ENCODE data around the gene CLDN6.

Gene CLDN6

DNA sequence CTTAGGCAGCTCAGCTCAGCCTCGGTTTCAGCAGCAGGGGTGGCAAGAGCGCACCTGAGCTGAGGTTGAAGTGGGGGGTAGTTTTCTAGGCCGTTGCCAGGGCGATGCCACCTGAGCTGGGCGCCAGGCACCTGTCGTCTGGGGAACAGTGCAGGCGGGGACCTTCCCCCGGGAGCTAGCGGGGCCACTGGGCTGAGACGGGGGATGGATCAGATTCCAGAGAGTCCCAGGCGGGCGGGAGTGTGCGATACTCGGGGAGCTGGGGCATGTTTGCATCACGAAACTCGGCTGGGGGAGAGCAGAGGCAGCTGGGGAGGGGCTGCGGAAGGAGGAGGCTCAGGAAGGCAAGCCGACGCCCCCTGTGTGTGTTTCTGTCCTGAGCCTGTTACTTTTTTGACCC lies 5.7 kb downstream of the CLDN6 start:
- no peak for DNase-seq

- DNase-seq, result no peak
Measured at GRCh38 chr16:3010510-3010909, 7.5 kb downstream of the CLDN6 start.

- no peak for DNase-seq
Measured at GRCh38 chr16:3009568-3010390, 8.2 kb downstream of the CLDN6 start.

GRCh38 chr16:3008690-3009037 lies 9.3 kb downstream of the CLDN6 start:
- no peak for DNase-seq

DNA sequence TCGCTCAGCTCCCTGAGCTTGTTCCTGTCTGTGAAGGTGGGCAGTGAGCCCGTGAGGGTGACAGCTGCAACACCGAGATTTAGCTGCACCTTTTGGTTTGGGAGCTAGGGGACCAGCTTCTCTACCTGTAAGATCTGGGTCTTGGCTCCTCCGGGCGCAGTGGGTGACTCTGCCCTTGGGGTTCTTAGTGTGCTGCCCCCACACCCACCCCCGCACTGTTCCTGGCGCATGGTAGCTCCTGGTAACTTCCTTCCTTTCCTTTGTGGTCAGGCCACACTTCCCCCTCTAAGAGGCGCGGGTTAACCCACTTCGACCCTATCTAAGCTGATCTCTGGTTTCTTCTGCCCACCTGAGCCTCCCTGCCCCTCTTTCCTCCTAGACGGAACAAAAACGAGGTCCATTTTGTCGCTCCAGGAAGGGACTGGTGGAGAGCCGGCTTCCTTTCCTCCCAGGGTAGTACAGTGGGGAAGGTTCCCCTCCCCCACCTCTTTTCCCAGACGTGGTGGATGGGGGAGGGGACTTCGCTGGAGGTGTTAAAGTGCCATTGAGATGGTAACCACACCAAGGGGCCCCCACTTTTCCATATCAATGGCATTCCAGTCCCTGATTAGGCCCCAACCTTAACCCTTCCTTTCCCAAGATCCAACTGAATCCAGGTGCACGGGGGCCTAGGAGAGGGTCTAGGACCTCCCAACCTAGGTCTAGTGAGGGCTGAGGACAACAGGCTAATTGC lies 9.9 kb downstream of the CLDN6 start:
- DNase-seq, result no peak

DNA sequence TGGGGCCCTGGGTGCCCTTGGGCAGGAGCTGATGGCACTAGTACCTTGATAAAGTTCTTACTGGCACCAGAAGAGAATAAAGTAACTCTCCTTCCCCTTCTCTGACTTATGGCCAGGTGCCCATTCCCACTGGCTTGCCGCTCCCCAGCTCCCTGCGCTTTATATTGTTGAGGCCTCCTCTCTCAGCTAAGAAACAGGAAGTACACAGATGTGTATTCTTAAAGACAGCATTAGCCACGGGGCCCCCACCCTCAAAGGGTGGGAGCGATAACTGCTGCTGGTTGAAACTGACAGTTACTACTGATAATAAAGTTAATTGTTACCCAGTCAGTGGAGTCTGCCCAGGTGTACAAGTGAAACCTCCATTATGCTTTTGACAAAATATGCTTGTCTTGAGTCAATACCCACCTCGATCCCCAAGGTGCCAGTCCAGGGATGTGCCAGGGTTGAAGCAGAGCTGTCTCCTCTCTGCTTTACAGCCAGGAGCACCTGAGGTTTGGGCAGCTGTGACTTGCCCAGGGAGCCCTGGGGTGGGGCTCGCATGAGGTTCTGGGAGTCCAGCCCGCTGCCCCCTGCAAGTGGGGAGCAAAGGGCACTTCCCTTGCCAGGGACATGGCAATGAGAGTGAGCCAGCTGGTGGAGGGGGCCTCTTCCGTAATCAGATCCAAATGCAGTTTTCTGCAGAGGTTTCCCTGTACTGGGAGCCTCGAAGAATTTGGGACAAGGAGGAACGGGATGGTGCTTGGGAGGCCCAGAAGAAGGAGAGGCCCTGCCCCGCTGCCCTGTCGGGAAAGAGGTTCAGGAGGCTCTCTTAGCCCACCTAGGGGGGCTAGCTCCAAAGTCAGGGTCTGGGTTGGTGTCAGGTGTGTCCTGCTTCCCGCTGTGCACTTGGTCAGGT lies 10.7 kb downstream of the CLDN6 start:
- no peak for DNase-seq

GRCh38 chr16:3004781-3005284 lies 13.2 kb downstream of the CLDN6 start:
- DNase-seq, result no peak

- peak in 1 of 2 experiments; percentile 25 for DNase-seq
Measured at GRCh38 chr16:3004319-3004718, 13.7 kb downstream of the CLDN6 start.

- peak; percentile 96 to 97 for DNase-seq
Measured at GRCh38 chr16:3003582-3004270, 14.3 kb downstream of the CLDN6 start.

DNA sequence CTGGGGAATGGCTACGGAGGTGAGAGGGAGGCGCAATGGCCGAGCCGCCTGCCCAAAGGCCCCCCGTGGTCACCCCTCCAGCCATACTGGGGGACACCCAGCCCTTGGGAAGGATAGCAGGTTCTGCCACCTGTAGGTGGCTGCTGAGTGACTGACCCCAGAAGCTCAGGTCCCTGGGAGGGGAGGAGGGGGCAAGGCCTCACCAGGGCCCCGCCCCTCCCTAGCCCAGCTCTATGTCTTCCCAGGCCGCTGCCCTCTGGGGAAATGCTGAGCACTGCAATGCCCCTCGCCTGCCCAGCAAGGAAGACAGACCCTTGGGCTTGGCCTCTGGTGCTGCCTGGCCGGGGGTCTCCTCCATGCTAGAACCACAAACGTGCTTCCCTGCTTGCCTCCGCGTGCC lies 16.7 kb downstream of the CLDN6 start:
- no peak for DNase-seq

DNA sequence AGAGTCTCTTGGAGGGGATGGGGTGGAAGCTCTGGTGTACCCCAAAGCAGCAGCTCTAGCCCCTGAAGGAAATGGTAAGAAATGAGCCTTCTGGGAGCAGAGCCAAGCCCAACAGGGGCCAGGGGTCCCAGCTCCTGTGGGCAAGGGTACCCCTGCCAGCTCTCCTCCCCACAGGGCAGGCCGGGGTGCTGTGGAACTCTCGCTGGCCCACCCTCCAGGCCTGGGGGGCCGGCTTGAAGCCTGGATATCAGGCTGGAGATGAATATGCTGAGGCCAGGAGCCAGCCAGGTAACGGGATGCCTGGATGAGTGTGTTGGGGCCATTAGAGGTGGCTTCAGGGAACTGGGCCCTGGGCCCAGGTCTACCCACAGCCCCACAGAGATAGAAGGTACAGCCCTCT lies 17.4 kb downstream of the CLDN6 start:
- DNase-seq, result no peak

GRCh38 chr16:2999929-3000328 lies 18.1 kb downstream of the CLDN6 start:
- no peak for DNase-seq

DNA sequence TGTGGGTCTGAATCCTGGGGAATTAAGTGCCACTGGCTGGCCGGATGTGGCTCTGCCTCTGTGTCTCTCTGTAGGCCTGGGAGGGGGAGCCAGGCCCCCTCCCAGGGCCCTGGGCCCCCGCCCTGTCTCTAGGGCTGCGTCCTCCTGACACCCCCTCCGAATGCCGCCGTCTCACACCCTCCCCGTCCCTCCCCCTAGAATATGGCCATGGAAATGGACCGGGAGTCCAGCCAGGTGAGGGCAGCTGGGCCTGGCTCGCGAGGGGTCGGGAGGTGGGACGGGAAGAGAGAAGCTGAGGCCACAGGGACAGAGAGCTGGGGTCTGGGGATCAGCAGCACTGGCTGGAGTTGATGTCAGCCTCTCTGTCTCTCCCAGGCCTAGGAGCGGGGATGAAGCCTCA lies 21.7 kb downstream of the CLDN6 start:
- no peak for DNase-seq

DNA sequence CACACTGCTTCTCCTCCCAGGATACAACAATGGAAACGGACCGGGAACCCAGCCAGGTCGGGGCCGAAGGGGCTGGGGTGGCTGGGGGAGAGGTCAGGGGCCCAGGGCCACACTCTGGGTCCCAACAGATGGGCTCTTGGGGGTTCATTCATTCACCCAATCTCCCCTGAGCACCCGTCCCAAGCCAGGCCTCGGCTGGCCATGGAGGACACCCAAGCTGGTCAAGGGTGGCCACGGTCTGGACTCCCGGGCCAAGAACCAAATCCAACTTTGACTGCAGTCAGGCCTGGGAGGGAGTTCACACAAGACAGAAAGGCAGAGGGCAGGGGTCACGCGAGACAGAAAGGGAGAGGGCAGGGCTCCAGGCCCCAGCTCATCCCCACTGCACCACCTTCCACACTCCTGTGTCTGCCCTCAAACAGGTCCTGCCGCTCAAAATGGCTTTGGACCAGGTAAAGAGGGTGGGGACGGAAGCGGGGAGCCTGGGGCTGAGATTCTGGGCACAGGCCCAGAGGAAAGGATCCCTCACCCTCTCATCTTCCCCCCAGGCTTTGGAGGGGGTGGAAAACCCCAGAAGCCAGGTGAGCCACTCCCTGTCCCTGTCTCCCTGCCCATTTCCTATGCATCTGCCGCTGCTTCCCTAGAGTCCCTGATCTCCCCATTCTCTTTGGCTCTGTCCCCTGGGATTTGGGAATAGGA lies 25.5 kb downstream of the CLDN6 start:
- no peak for DNase-seq

GRCh38 chr16:2991566-2992261 lies 26.3 kb downstream of the CLDN6 start:
- DNase-seq, result no peak

GRCh38 chr16:2990891-2991290 lies 27.1 kb downstream of the CLDN6 start:
- DNase-seq, result no peak

DNA sequence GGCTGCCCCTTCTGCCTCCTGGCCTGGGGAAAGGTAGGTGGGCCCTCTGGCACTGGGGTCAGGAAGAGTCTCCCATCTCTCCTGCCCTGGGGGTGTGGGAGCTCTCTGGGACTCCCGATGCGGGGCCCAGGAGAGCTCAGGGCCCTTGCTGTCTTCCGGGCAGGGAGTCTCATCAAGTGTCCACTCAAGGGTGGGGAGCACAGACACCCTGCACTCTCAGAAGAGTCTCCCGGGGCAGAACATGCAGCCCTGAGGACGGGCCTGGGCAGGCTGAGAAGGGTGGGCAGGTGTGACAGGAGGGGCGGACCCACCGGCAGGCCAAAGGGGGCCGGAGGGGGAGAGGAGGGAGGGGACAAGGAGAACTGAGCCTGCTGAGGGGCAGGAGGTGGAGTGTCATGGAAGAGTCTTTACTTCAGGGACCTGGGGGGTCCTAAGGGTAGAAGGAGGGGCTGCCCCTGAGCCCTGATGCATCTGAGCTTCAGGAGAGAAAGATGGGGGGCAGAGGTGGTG lies 29.3 kb downstream of the CLDN6 start:
- no peak for DNase-seq

DNA sequence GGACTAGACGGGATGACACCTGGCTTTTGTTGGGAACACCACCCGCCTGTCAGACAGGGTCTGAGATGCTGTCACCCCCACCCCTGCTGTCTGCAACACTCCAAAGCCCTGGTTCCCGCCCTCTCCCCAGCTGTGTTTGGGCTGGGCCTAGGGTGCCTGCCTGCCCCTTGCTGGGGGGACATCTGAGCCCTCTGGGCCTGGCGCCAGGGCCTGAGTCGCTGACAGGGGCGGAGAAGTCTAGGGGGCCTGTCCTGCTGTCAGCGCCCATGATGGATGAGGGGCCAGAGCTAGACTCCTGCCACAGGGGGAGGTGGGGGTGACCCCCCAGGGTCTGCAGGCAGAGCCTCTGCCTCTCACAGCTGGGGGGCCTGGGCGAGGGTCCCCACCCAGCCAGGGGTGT lies 30.1 kb downstream of the CLDN6 start:
- DNase-seq, result no peak

GRCh38 chr16:2987286-2987685 lies 30.7 kb downstream of the CLDN6 start:
- DNase-seq, result no peak

GRCh38 chr16:2986623-2987188 lies 31.3 kb downstream of the CLDN6 start:
- DNase-seq, result no peak

DNA sequence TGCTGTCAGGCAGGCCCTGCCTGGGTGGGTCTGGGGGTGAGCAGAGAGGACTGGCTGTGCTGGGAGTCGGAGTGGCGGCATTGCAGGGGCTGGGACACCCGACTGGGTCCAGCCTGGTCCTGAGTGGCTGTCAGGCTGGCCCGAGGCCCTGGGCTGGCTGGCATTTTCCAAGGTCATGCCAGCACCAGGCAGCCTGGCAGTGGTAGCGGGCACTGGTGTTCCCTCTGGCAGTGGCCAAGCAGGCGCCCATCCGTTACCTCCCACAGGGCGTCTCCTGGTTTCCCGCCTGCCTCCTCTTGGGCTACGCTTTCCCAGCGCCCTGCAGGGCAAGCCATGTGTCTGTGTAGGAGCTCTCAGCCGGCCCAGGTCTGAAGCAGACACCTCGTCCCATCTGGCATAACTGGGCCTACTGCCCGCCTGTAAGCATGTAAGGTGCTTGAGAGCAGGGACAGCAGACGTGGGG lies 32.1 kb downstream of the CLDN6 start:
- DNase-seq, result no peak

Measured in activated CD4-positive, alpha-beta T cell treated with anti-CD3 and anti-CD28 coated beads, Interleukin-2, amount 50 U/mL, for 48 hours (primary cell).